IPS-18c (cell line): Measurements from ENCODE around the gene STX8.
"Not testable (repeated sequence)": the region's sequence is repeated elsewhere in the genome, so short reads cannot be mapped to it uniquely, and the experiment has no call there.

Experiments used
- H3K4me3 ChIP-seq: 2 replicates; pipeline ENCODE4 v1.7.0; 2013; ENCODE audit warnings: low read depth, mild to moderate bottlenecking, low read length, moderate library complexity; ENCODE audit not compliant: insufficient read depth
- H3K9me3 ChIP-seq: one replicate; pipeline ENCODE4 v1.6.1; 2013; ENCODE audit warnings: mild to moderate bottlenecking, low read length, moderate library complexity; ENCODE audit not compliant: control insufficient read depth, insufficient read depth

The STX8 gene

GRCh38 chr17:9575381-9576101 is at the start of gene STX8:
TSS of gene STX8 (minus strand) at chr17:9575820. CDS start at chr17:9575808, 12 bp downstream.
- H3K9me3 ChIP-seq, result no peaks in the 10 kb centered on the region
- H3K4me3 ChIP-seq, result peak within 1 kb of the TSS; percentile 78

- Histone ChIP-seq H3K9me3 (no peaks in the 10 kb centered on the region), H3K4me3 (no peak overlapping the region)
These were observed 47.3 kb upstream of the STX8 start for GRCh38 chr17:9622961-9623360.

- no peak overlapping the region for H3K4me3 ChIP-seq
- no peaks in the 10 kb centered on the region for H3K9me3 ChIP-seq
These were observed 39.9 kb upstream of the STX8 start for GRCh38 chr17:9615486-9615885.

GRCh38 chr17:9612006-9612405 is 36.4 kb upstream of the STX8 start:
- H3K4me3 ChIP-seq, result no peak overlapping the region
- H3K9me3 ChIP-seq, result no peaks in the 10 kb centered on the region

- Histone ChIP-seq H3K4me3 (no peak overlapping the region), H3K9me3 (no peaks in the 10 kb centered on the region)
These were observed 35.9 kb upstream of the STX8 start for GRCh38 chr17:9611557-9611956.

- not testable (repeated sequence) for H3K4me3 ChIP-seq, H3K9me3 ChIP-seq
These were observed 31.4 kb upstream of the STX8 start for GRCh38 chr17:9607058-9607457.

GRCh38 chr17:9606453-9606852 is 30.8 kb upstream of the STX8 start:
- no peaks in the 10 kb centered on the region for H3K9me3 ChIP-seq
- H3K4me3 ChIP-seq, result no peak overlapping the region

GRCh38 chr17:9604583-9604982 is 29.0 kb upstream of the STX8 start:
- H3K9me3 ChIP-seq, H3K4me3 ChIP-seq: not testable (repeated sequence)

GRCh38 chr17:9598661-9599060 is 23.0 kb upstream of the STX8 start:
- Histone ChIP-seq H3K9me3 (no peaks in the 10 kb centered on the region), H3K4me3 (no peak overlapping the region)

- H3K9me3 ChIP-seq, H3K4me3 ChIP-seq: not testable (repeated sequence)
These were observed 22.0 kb upstream of the STX8 start for GRCh38 chr17:9597638-9598037.

GRCh38 chr17:9594065-9594464 is 18.4 kb upstream of the STX8 start:
- H3K4me3 ChIP-seq, result no peak overlapping the region
- no peaks in the 10 kb centered on the region for H3K9me3 ChIP-seq

- Histone ChIP-seq H3K9me3 (no peaks in the 10 kb centered on the region), H3K4me3 (no peak overlapping the region)
These were observed 12.5 kb upstream of the STX8 start for GRCh38 chr17:9587969-9588656.

- no peak overlapping the region for H3K4me3 ChIP-seq
- H3K9me3 ChIP-seq, result no peaks in the 10 kb centered on the region
These were observed 1.7 kb upstream of the STX8 start for GRCh38 chr17:9577373-9577709.

GRCh38 chr17:9576521-9577372 is 1.1 kb upstream of the STX8 start, which contains the start of gene CFAP52:
TSS of gene CFAP52 (plus strand) at chr17:9576642. CDS start at chr17:9576696, 54 bp downstream.
- H3K9me3 ChIP-seq, result no peaks in the 10 kb centered on the region
- H3K4me3 ChIP-seq, result peak within 1 kb of the TSS; percentile 78

- no peak overlapping the region for H3K4me3 ChIP-seq
- H3K9me3 ChIP-seq, result no peaks in the 10 kb centered on the region
These were observed 4.4 kb downstream of the STX8 start for GRCh38 chr17:9571201-9571600.

- no peak overlapping the region for H3K4me3 ChIP-seq
These were observed 6.5 kb downstream of the STX8 start for GRCh38 chr17:9568957-9569588.

GRCh38 chr17:9568004-9568403 is 7.6 kb downstream of the STX8 start:
- Histone ChIP-seq H3K9me3 (no peaks in the 10 kb centered on the region), H3K4me3 (no peak overlapping the region)

More at GRCh38 chr17:9568957-9569588, 6.5 kb downstream of the STX8 start:
- no peaks in the 10 kb centered on the region for H3K9me3 ChIP-seq
